ENCODE data around the gene ZNF280C. TPM values are rescaled to one million over a fixed set of nuclear protein-coding genes. Genes with fewer than 3 reads are reported as not detected.

The ZNF280C gene
- total and polyA plus RNA-seq, 2 of the 13 experiments (the other 11 are each of a cell fraction or from before 2014, with no cell fraction given): 3.0 to 3.3 TPM

- intact Hi-C loops (cut with micrococcal nuclease; ENCODE audit: unreplicated experiment) (no loop called here), in situ Hi-C loops (cut with HindIII; ENCODE audit: extremely low pct_ligation_motif_present, low pct_unique_long_range_greater_than_20kb) (no loop called here)
- WGBS (ENCODE audit: low lambda C conversion rate): 78% methylated on average over 4 of the region's 4 CpGs
- Histone ChIP-seq H3K79me2 (ENCODE audit: insufficient read depth, low read length) (peaks cover 27% of the 10 kb centered on the region), H3K4me2 (ENCODE audit: low read depth, low read length) (no peak overlapping the region), H3K4me1 (ENCODE audit: insufficient read depth, low read length) (peaks cover 33% of the 10 kb centered on the region), H3K27ac (ENCODE audit: extremely low read length, insufficient read depth, low read length) (no peak overlapping the region), H3K27me3 (ENCODE audit: control insufficient read depth in 1 of 2, insufficient read depth in 2 of 2, low read length in 2 of 2) (no peaks in the 10 kb centered on the region), H3K9me3 (ENCODE audit: low read length) (no peaks in the 10 kb centered on the region), H3K36me3 (replicated peaks in 1 of 2; ENCODE audit: control insufficient read depth in 1 of 2, insufficient read depth in 2 of 2, low read length in 2 of 2) (no peaks in the 10 kb centered on the region), H2AFZ (ENCODE audit: low read length) (no peak overlapping the region), H3K9ac (ENCODE audit: insufficient read depth, low read depth, low read length) (no peak overlapping the region), H3K4me3 (replicated peaks in 1 of 3; ENCODE audit: insufficient read depth in 1 of 3, low read depth in 2 of 3, low read length in 3 of 3) (no peak overlapping the region), H4K20me1 (ENCODE audit: insufficient read depth, low read length) (no peaks in the 10 kb centered on the region)
- DNase-seq (ENCODE audit: low spot score) (no peak), ATAC-seq (no peak), FAIRE-seq (no peak)
- TF ChIP-seq IKZF1 (IDR thresholded peaks at IDR 0.05): no peak
- no peak for TF ChIP-seq ZBTB43 (CRISPR knock-in tag; conservative IDR thresholded peaks at IDR 0.05)
- no peak for TF ChIP-seq ZNF44 (CRISPR knock-in tag; IDR thresholded peaks at IDR 0.05)
- no peak for TF ChIP-seq ZBTB20 (CRISPR knock-in tag; IDR thresholded peaks at IDR 0.05; ENCODE audit: borderline replicate concordance, low read depth)
- no peak for TF ChIP-seq POGZ (CRISPR knock-in tag; IDR thresholded peaks at IDR 0.05)
- no peak for TF ChIP-seq SIX1 (CRISPR knock-in tag; IDR thresholded peaks at IDR 0.05; ENCODE audit: borderline replicate concordance)
- TF ChIP-seq AGO1 (IDR thresholded peaks at IDR 0.05; ENCODE audit: low read depth, low read length, poor library complexity, severe bottlenecking): no peak
- no peak for TF ChIP-seq ZBTB2 (CRISPR knock-in tag; IDR thresholded peaks at IDR 0.05; ENCODE audit: low read depth)
- no peak for TF ChIP-seq ZNF782 (CRISPR knock-in tag; IDR thresholded peaks at IDR 0.05; ENCODE audit: borderline replicate concordance)
- no peak for TF ChIP-seq CREM (IDR thresholded peaks at IDR 0.05)
- no peak for TF ChIP-seq CREM (CRISPR knock-in tag; IDR thresholded peaks at IDR 0.05)
- TF ChIP-seq ATF7 (IDR thresholded peaks at IDR 0.05): no peak
- no peak for TF ChIP-seq ATF7 (CRISPR knock-in tag; IDR thresholded peaks at IDR 0.05)
- no peak for TF ChIP-seq ZNF572 (CRISPR knock-in tag; IDR thresholded peaks at IDR 0.05)
- no peak for TF ChIP-seq SNRNP70 (IDR thresholded peaks at IDR 0.05; ENCODE audit: low read depth, low read length)
- TF ChIP-seq DBP (CRISPR knock-in tag; IDR thresholded peaks at IDR 0.05; ENCODE audit: not compliant biosample characterization): no peak
- TF ChIP-seq TSC22D2 (CRISPR knock-in tag; IDR thresholded peaks at IDR 0.05; ENCODE audit: borderline replicate concordance): no peak
- no peak for TF ChIP-seq LBX2 (CRISPR knock-in tag; IDR thresholded peaks at IDR 0.05; ENCODE audit: borderline replicate concordance)
- BruUV-seq (replicated peaks): no TSS peak
- CTCF ChIA-PET (ENCODE audit: low intra/inter-chr PET ratio, low total read pairs): no interaction called here
- POLR2A ChIA-PET: no interaction called here
Observed at GRCh38 chrX:130159776-130160175, 108.9 kb downstream of the ZNF280C start.
